NOMO-1 treated with DMSO at 0.1 percent for 48 hours (cell line): ENCODE data around the gene IL23R.

Source experiments
- DNase-seq: peaks from one replicate; lab custom pipeline; 2025; ENCODE audit not compliant: unreplicated experiment; lab: John Stamatoyannopoulos, UW

Gene IL23R

GRCh38 chr1:67294836-67295617 is 128.8 kb downstream of the IL23R start:
- DNase-seq, result no peak

- DNase-seq, result no peak
These were observed 132.5 kb downstream of the IL23R start for GRCh38 chr1:67298762-67299161.

- DNase-seq, result no peak
These were observed 133.0 kb downstream of the IL23R start for GRCh38 chr1:67299296-67299695.

- no peak for DNase-seq
These were observed 134.3 kb downstream of the IL23R start for GRCh38 chr1:67300561-67300960.

- no peak for DNase-seq
These were observed 137.8 kb downstream of the IL23R start for GRCh38 chr1:67304023-67304422.

GRCh38 chr1:67306547-67306946 is 140.3 kb downstream of the IL23R start:
- DNase-seq, result no peak

- no peak for DNase-seq
These were observed 141.2 kb downstream of the IL23R start, which contains the start of gene IL12RB2 for GRCh38 chr1:67307251-67308060. TSS of gene IL12RB2 (plus strand) at chr1:67307873. CDS start at chr1:67320369, 12,496 bp downstream.

- no peak for DNase-seq
These were observed 141.9 kb downstream of the IL23R start for GRCh38 chr1:67308136-67308535.
